ENCODE measurements around the gene JHY.

The JHY gene
- long read RNA-seq, partial matches to known transcripts: 1 of 1 reads
- long read RNA-seq, other reads (novel, unspliced or antisense): 0 of 1 reads

GRCh38 chr11:122882189-122882856 is at the start of gene JHY:
TSS of gene JHY (plus strand) at chr11:122882759. CDS start at chr11:122885850, 3,091 bp downstream.
- Histone ChIP-seq H3K27me3 (ENCODE audit: insufficient read depth, poor library complexity, severe bottlenecking) (peaks cover 37% of the 10 kb centered on the region), H3K27ac (replicated peaks) (no peak within 1 kb of the TSS), H3K4me3 (replicated peaks; ENCODE audit: insufficient read depth, low read length) (peak within 1 kb of the TSS; percentile 58)
- no peak for TF ChIP-seq POLR2AphosphoS5 (IDR thresholded peaks at IDR 0.05; ENCODE audit: low read depth)
- TF ChIP-seq GABPA (IDR thresholded peaks at IDR 0.05; ENCODE audit: low read depth): no peak
- TF ChIP-seq CTCF (IDR thresholded peaks at IDR 0.05; ENCODE audit: insufficient read depth, low read length): no peak
- TF ChIP-seq, protein P1, sequence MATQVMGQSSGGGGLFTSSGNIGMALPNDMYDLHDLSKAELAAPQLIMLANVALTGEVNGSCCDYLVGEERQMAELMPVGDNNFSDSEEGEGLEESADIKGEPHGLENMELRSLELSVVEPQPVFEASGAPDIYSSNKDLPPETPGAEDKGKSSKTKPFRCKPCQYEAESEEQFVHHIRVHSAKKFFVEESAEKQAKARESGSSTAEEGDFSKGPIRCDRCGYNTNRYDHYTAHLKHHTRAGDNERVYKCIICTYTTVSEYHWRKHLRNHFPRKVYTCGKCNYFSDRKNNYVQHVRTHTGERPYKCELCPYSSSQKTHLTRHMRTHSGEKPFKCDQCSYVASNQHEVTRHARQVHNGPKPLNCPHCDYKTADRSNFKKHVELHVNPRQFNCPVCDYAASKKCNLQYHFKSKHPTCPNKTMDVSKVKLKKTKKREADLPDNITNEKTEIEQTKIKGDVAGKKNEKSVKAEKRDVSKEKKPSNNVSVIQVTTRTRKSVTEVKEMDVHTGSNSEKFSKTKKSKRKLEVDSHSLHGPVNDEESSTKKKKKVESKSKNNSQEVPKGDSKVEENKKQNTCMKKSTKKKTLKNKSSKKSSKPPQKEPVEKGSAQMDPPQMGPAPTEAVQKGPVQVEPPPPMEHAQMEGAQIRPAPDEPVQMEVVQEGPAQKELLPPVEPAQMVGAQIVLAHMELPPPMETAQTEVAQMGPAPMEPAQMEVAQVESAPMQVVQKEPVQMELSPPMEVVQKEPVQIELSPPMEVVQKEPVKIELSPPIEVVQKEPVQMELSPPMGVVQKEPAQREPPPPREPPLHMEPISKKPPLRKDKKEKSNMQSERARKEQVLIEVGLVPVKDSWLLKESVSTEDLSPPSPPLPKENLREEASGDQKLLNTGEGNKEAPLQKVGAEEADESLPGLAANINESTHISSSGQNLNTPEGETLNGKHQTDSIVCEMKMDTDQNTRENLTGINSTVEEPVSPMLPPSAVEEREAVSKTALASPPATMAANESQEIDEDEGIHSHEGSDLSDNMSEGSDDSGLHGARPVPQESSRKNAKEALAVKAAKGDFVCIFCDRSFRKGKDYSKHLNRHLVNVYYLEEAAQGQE (IDR thresholded peaks at IDR 0.05; ENCODE audit: insufficient replicate concordance, low read depth): no peak
- TF ChIP-seq SPI1 (IDR thresholded peaks at IDR 0.05; ENCODE audit: borderline replicate concordance, low read depth): no peak
- DNase-seq (ENCODE audit: low read depth in 1 of 2, low spot score in 1 of 2): no peak

DNA sequence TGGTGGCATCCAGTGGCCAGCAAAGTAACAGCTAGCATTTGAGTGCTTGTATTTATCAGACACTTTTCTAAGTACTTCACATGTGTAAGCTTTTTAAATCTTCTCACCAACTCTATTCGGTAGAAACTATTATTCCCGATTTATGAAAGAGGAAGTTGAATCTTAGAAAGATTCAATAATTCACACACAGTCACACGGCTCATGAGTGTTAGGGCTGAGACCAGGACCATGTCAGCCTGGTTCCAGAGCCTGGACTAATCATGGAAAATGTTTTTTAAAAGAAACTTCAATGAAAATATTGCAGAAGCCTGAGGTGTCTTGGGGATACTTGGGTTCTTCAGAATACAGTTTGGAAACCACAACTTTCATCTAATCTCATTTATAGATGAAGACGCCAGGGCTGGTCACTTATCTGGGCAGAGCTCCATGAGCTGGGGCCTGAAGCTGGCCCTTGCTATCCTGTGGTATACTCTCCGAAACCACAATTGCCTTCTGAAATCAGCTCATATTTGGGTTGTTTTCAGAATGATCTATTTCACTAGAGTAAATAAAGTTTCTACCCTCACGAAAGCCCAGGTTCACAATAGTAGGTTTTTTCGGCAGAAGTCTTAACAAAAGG is 48.6 kb upstream of the JHY start:
- no peak for DNase-seq (ENCODE audit: low read depth in 1 of 2, low spot score in 1 of 2)
- Histone ChIP-seq H3K4me3 (replicated peaks; ENCODE audit: insufficient read depth, low read length) (no peak overlapping the region), H3K27ac (replicated peaks) (no peak overlapping the region), H3K27me3 (ENCODE audit: insufficient read depth, poor library complexity, severe bottlenecking) (no peaks in the 10 kb centered on the region)
- TF ChIP-seq SPI1 (IDR thresholded peaks at IDR 0.05; ENCODE audit: borderline replicate concordance, low read depth): no peak
- TF ChIP-seq GABPA (IDR thresholded peaks at IDR 0.05; ENCODE audit: low read depth): no peak
- TF ChIP-seq POLR2AphosphoS5 (IDR thresholded peaks at IDR 0.05; ENCODE audit: low read depth): no peak
- TF ChIP-seq, protein P1 (IDR thresholded peaks at IDR 0.05; ENCODE audit: insufficient replicate concordance, low read depth): no peak
- no peak for TF ChIP-seq CTCF (IDR thresholded peaks at IDR 0.05; ENCODE audit: insufficient read depth, low read length)

- H3K27ac ChIP-seq (replicated peaks): no peak overlapping the region
- no peak overlapping the region for H3K4me3 ChIP-seq (replicated peaks; ENCODE audit: insufficient read depth, low read length)
- no peaks in the 10 kb centered on the region for H3K27me3 ChIP-seq (ENCODE audit: insufficient read depth, poor library complexity, severe bottlenecking)
- TF ChIP-seq CTCF (IDR thresholded peaks at IDR 0.05; ENCODE audit: insufficient read depth, low read length) (no peak), SPI1 (IDR thresholded peaks at IDR 0.05; ENCODE audit: borderline replicate concordance, low read depth) (no peak), GABPA (IDR thresholded peaks at IDR 0.05; ENCODE audit: low read depth) (no peak), POLR2AphosphoS5 (IDR thresholded peaks at IDR 0.05; ENCODE audit: low read depth) (no peak)
- TF ChIP-seq, protein P1 (IDR thresholded peaks at IDR 0.05; ENCODE audit: insufficient replicate concordance, low read depth): no peak
- DNase-seq (ENCODE audit: low read depth in 1 of 2, low spot score in 1 of 2): no peak
Measured at GRCh38 chr11:122836916-122837315, 45.6 kb upstream of the JHY start.

Data from HL-60 (cell line).